Measurements from ENCODE around the gene SHTN1. TPM values are rescaled to one million over a fixed set of nuclear protein-coding genes. Genes with fewer than 3 reads are reported as not detected.

The SHTN1 gene
- total RNA-seq, 4 donors from 2014 or later, result 16.8 to 45.8 (median 20.4) TPM

DNA sequence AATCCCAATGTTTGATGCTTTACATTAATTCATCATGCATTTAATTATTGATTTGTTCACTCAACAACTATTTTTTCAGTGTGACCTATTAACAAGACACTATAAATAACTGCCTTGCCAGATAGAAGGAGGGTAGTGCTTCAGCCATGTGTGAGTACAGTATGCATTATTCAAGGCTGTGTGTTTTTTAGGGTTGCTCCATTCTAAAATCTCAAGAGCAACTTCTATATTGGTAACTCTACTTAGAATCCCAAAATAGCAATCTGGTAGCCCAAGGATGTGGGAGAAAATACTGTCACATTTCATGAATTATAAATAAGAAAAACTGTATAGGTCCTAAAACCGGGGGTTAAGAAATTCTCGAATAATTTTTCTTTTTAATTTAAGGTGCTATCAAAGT is 85.8 kb downstream of the SHTN1 start:
- Histone ChIP-seq H3K36me3 (no peaks in the 10 kb centered on the region), H3K27ac (no peak overlapping the region), H3K9me3 (no peaks in the 10 kb centered on the region), H3K27me3 (no peaks in the 10 kb centered on the region), H3K4me3 (no peak overlapping the region), H3K4me1 (no peaks in the 10 kb centered on the region)
- WGBS, 2 donors (ENCODE audit: low coverage in 1 of 2), result 94 to 95% methylated on average over 2 of the region's 2 CpGs
- intact Hi-C loops (cut with DNase I; ENCODE audit: low total_unique reads) (no loop called here), in situ Hi-C loops (cut with MboI; ENCODE audit: low pct_ligation_motif_present in 1 of 4, low pct_unique_long_range_greater_than_20kb in 1 of 4, low sequenced_read_pairs in 3 of 4) (no loop called here)
- TF ChIP-seq EP300 (IDR thresholded peaks at IDR 0.05; ENCODE audit: low read depth), result no peak
- no peak for TF ChIP-seq POLR2AphosphoS5 (IDR thresholded peaks at IDR 0.05)
- TF ChIP-seq, protein P1, sequence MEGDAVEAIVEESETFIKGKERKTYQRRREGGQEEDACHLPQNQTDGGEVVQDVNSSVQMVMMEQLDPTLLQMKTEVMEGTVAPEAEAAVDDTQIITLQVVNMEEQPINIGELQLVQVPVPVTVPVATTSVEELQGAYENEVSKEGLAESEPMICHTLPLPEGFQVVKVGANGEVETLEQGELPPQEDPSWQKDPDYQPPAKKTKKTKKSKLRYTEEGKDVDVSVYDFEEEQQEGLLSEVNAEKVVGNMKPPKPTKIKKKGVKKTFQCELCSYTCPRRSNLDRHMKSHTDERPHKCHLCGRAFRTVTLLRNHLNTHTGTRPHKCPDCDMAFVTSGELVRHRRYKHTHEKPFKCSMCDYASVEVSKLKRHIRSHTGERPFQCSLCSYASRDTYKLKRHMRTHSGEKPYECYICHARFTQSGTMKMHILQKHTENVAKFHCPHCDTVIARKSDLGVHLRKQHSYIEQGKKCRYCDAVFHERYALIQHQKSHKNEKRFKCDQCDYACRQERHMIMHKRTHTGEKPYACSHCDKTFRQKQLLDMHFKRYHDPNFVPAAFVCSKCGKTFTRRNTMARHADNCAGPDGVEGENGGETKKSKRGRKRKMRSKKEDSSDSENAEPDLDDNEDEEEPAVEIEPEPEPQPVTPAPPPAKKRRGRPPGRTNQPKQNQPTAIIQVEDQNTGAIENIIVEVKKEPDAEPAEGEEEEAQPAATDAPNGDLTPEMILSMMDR (IDR thresholded peaks at IDR 0.05), result no peak
- TF ChIP-seq POLR2A (IDR thresholded peaks at IDR 0.05), result no peak
- no peak for DNase-seq

DNA sequence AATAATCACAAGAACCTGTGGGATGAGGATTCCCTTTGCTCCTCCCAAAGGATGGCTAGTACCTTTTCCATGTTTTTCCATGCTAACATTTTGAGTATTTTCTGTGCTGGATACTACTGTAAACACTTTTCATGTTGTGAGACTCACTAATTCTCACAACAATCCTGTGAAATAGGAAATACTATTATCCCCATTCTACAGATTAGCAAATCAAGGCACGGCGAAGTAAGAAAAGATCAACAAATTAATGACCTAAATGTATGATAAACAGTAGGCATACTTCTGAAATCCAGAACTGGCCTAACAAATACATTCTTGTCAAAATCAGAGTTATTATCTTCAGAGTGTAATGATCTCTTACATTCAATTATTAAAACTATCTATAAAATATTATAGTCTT is 86.4 kb downstream of the SHTN1 start:
- DNase-seq, result no peak
- intact Hi-C loops (cut with DNase I; ENCODE audit: low total_unique reads) (no loop called here), in situ Hi-C loops (cut with MboI; ENCODE audit: low pct_ligation_motif_present in 1 of 4, low pct_unique_long_range_greater_than_20kb in 1 of 4, low sequenced_read_pairs in 3 of 4) (no loop called here)
- Histone ChIP-seq H3K27me3 (no peaks in the 10 kb centered on the region), H3K9me3 (no peaks in the 10 kb centered on the region), H3K4me3 (no peak overlapping the region), H3K27ac (no peak overlapping the region), H3K36me3 (no peaks in the 10 kb centered on the region), H3K4me1 (no peaks in the 10 kb centered on the region)
- no peak for TF ChIP-seq EP300 (IDR thresholded peaks at IDR 0.05; ENCODE audit: low read depth)
- TF ChIP-seq, protein P1 (IDR thresholded peaks at IDR 0.05), result no peak
- no peak for TF ChIP-seq POLR2AphosphoS5 (IDR thresholded peaks at IDR 0.05)
- no peak for TF ChIP-seq POLR2A (IDR thresholded peaks at IDR 0.05)
- 97 to 100% methylated on average over 2 of the region's 2 CpGs for WGBS, 2 donors (ENCODE audit: low coverage in 1 of 2)

DNA sequence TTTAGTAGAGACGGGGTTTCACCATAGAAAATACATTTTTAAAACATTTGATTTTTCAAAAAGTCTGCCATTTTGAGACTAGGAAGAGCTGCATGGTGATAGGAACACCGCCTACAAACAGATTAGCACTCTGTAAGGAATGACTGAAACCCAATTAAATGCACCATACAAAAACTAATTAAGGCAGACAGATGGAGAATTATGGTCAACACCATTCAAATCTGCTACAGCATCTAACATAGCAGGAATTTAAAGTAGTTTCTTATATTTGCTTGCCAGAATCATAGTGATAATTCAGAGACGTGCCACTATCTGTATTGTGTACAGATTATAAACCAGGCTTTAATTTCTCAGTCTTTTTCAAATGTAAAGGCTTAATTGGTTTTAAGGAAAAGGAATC is 87.5 kb downstream of the SHTN1 start:
- WGBS, 2 donors (ENCODE audit: low coverage in 1 of 2), result 76 to 87% methylated on average over 2 to 3 of the region's 3 CpGs
- intact Hi-C loops (cut with DNase I; ENCODE audit: low total_unique reads), result no loop called here
- H3K36me3 ChIP-seq, result no peaks in the 10 kb centered on the region
- no peak for DNase-seq
- no peaks in the 10 kb centered on the region for H3K9me3 ChIP-seq
- H3K4me1 ChIP-seq, result no peaks in the 10 kb centered on the region
- no peak overlapping the region for H3K4me3 ChIP-seq
- H3K27ac ChIP-seq, result no peak overlapping the region
- TF ChIP-seq POLR2A (IDR thresholded peaks at IDR 0.05), result no peak
- TF ChIP-seq, protein P1 (IDR thresholded peaks at IDR 0.05), result no peak
- TF ChIP-seq POLR2AphosphoS5 (IDR thresholded peaks at IDR 0.05), result no peak
- no peak for TF ChIP-seq EP300 (IDR thresholded peaks at IDR 0.05; ENCODE audit: low read depth)
- no peaks in the 10 kb centered on the region for H3K27me3 ChIP-seq
- in situ Hi-C loops (cut with MboI; ENCODE audit: low pct_ligation_motif_present in 1 of 4, low pct_unique_long_range_greater_than_20kb in 1 of 4, low sequenced_read_pairs in 3 of 4), result no loop called here

DNA sequence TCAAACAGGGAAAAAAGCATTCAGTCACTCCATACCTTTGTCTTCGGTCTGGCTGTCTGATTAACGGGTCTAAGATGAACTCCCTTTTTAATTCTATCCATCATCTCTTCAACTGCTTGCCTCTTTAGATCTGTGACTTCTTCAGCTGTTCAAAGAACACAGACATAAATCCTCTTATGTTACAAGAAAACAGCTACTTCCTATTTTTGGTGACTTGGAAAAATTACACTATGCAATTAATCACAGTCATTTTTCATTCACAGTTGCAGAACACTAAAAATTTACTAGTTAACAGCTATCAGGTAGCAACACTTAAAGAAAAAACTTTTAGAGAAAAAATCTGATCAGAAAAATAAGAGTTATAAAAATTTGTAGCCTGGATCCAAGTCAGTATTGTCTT is 89.6 kb downstream of the SHTN1 start:
- TF ChIP-seq EP300 (IDR thresholded peaks at IDR 0.05; ENCODE audit: low read depth) (no peak), POLR2A (IDR thresholded peaks at IDR 0.05) (no peak), POLR2AphosphoS5 (IDR thresholded peaks at IDR 0.05) (no peak)
- TF ChIP-seq, protein P1 (IDR thresholded peaks at IDR 0.05), result no peak
- intact Hi-C loops (cut with DNase I; ENCODE audit: low total_unique reads) (no loop called here), in situ Hi-C loops (cut with MboI; ENCODE audit: low pct_ligation_motif_present in 1 of 4, low pct_unique_long_range_greater_than_20kb in 1 of 4, low sequenced_read_pairs in 3 of 4) (no loop called here)
- Histone ChIP-seq H3K36me3 (no peaks in the 10 kb centered on the region), H3K4me3 (no peak overlapping the region), H3K27me3 (no peaks in the 10 kb centered on the region), H3K9me3 (no peaks in the 10 kb centered on the region), H3K27ac (no peak overlapping the region), H3K4me1 (no peaks in the 10 kb centered on the region)
- DNase-seq, result no peak
- WGBS, 2 donors (ENCODE audit: low coverage in 1 of 2), result 65 to 67% methylated on average over 2 of the region's 2 CpGs
